ENCODE measurements around the gene SMAD3.

- TF ChIP-seq POLR2AphosphoS5 (IDR thresholded peaks at IDR 0.05) = peak in 1 of 3 donors; percentile 22
- TF ChIP-seq, protein P1, sequence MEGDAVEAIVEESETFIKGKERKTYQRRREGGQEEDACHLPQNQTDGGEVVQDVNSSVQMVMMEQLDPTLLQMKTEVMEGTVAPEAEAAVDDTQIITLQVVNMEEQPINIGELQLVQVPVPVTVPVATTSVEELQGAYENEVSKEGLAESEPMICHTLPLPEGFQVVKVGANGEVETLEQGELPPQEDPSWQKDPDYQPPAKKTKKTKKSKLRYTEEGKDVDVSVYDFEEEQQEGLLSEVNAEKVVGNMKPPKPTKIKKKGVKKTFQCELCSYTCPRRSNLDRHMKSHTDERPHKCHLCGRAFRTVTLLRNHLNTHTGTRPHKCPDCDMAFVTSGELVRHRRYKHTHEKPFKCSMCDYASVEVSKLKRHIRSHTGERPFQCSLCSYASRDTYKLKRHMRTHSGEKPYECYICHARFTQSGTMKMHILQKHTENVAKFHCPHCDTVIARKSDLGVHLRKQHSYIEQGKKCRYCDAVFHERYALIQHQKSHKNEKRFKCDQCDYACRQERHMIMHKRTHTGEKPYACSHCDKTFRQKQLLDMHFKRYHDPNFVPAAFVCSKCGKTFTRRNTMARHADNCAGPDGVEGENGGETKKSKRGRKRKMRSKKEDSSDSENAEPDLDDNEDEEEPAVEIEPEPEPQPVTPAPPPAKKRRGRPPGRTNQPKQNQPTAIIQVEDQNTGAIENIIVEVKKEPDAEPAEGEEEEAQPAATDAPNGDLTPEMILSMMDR (IDR thresholded peaks at IDR 0.05) = no peak
- TF ChIP-seq POLR2A (IDR thresholded peaks at IDR 0.05) = no peak
These were observed 126.9 kb downstream of the SMAD3 start for GRCh38 chr15:67192185-67192820.
